Mesendoderm (in vitro differentiated cells): ENCODE measurements around the gene UBE2K.
"Not testable (repeated sequence)": the region's sequence is repeated elsewhere in the genome, so short reads cannot be mapped to it uniquely, and the experiment has no call there.

Experiments used
- DNase-seq: peaks from one replicate; pipeline ENCODE4 v3.0.0; 2013
- H2AK5ac ChIP-seq: 2 replicates; pipeline ENCODE4 v1.6.1; 2013; ENCODE audit warnings: low read length, inconsistent platforms
- H2BK120ac ChIP-seq: 2 replicates; pipeline ENCODE4 v1.6.1; 2013; ENCODE audit warnings: low read depth, mild to moderate bottlenecking, low read length, moderate library complexity, mixed read lengths
- H2BK15ac ChIP-seq: replicated peaks from 2 replicates; pipeline ENCODE4 v1.6.1; 2013; ENCODE audit warnings: low read depth, mild to moderate bottlenecking, moderate library complexity
- H2BK5ac ChIP-seq: 2 replicates; pipeline ENCODE4 v1.6.1; 2013; ENCODE audit warnings: low read length, inconsistent platforms
- H3K18ac ChIP-seq: 2 replicates; pipeline ENCODE4 v1.6.1; 2013; ENCODE audit warnings: mild to moderate bottlenecking, low read length, mixed read lengths
- H3K23ac ChIP-seq: one replicate; pipeline ENCODE4 v1.6.1; 2013; ENCODE audit warnings: low read length
- H3K27ac ChIP-seq: 2 replicates; pipeline ENCODE4 v1.5.1; 2013; ENCODE audit warnings: low read depth, mild to moderate bottlenecking, inconsistent platforms, low read length, moderate library complexity
- H3K27me3 ChIP-seq: 2 replicates; pipeline ENCODE4 v1.6.1; 2013; ENCODE audit warnings: low read length, control low read depth, mild to moderate bottlenecking, inconsistent platforms; ENCODE audit not compliant: insufficient read depth, poor library complexity
- H3K36me3 ChIP-seq: 2 replicates; pipeline ENCODE4 v1.6.1; 2013; ENCODE audit warnings: low read length, inconsistent platforms; ENCODE audit not compliant: control insufficient read depth, insufficient read depth
- H3K4ac ChIP-seq: one replicate; pipeline ENCODE4 v1.6.1; 2013; ENCODE audit warnings: low read depth, mild to moderate bottlenecking, low read length, moderate library complexity
- H3K4me1 ChIP-seq: 2 replicates; pipeline ENCODE4 v1.6.1; 2013; ENCODE audit warnings: low read depth, low read length, inconsistent platforms; ENCODE audit not compliant: control insufficient read depth
- H3K4me2 ChIP-seq: 2 replicates; pipeline ENCODE4 v1.6.1; 2013; ENCODE audit warnings: low read length
- H3K4me3 ChIP-seq: 2 replicates; pipeline ENCODE4 v1.5.1; 2013; ENCODE audit warnings: mild to moderate bottlenecking, low read length
- H3K56ac ChIP-seq: one replicate; pipeline ENCODE4 v1.6.1; 2013; ENCODE audit warnings: low read length
- H3K79me1 ChIP-seq: 2 replicates; pipeline ENCODE4 v1.6.1; 2013; ENCODE audit warnings: low read length, inconsistent platforms
- H3K79me2 ChIP-seq: 2 replicates; pipeline ENCODE4 v1.6.1; 2013; ENCODE audit warnings: mild to moderate bottlenecking, low read length; ENCODE audit not compliant: control insufficient read depth, insufficient read depth
- H3K9ac ChIP-seq: 2 replicates; pipeline ENCODE4 v1.6.1; 2013; ENCODE audit warnings: low read length, inconsistent platforms
- H4K5ac ChIP-seq: one replicate; pipeline ENCODE4 v1.6.1; 2013; ENCODE audit warnings: low read length
- H4K8ac ChIP-seq: one replicate; pipeline ENCODE4 v1.6.1; 2013; ENCODE audit warnings: low read depth, mild to moderate bottlenecking, control low read depth, low read length, moderate library complexity
- WGBS: extraction: QIAGEN DNeasy Blood & Tissue Kit; methylation state at CpG from one replicate; pipeline ENCODE4 v1.1.7; 2013; ENCODE audit warnings: low lambda C conversion rate, missing lambda C conversion rate; ENCODE audit not compliant: insufficient coverage; ENCODE audit errors: extremely low coverage; 5-methylcytosine and 5-hydroxymethylcytosine counted together

Gene UBE2K

DNA sequence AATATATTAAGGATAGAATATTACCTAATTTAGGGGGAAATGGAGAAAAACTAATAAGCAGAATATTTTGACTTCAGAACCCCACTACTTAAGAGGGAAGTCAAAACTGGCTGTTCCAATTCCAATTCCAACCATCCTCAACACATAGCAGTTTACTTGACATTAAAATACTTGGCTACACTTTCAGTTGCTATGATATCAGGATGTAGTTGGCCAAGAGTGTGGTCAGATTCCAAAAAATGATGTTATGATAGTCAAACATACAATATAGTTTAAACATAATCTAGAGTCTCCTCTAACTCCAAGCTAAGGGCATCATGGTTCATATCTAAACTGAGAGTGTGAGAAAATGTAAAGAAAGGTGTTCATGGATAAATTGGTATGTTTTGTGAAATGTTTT, 42.7 kb upstream of the UBE2K start:
- H4K8ac ChIP-seq, result no peak overlapping the region
- H3K79me2 ChIP-seq, result no peaks in the 10 kb centered on the region
- H3K27ac ChIP-seq, result no peak overlapping the region

DNA sequence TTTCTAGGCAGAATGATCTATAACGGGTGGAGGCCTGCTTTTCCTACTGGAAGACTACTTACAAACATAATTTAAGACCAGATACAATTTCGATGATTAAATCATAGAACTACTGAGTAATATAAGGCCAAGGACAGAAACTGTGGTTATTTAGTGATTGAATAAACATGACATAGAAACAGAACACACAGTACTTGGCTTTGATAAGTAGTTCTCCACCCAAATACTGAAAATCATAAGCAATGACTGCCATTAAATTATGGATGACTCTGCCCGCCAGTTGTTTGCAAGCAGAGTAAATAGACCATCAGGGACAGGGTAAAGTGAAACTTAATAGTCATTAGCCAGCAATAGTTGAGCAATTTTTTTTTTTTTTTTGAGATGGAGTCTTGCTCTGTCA, 42.1 kb upstream of the UBE2K start:
- Histone ChIP-seq H3K79me2 (no peaks in the 10 kb centered on the region), H3K36me3 (no peaks in the 10 kb centered on the region), H2BK15ac (no peak overlapping the region), H4K8ac (no peak overlapping the region), H2BK5ac (no peak overlapping the region), H2BK120ac (no peak overlapping the region), H3K4me2 (no peak overlapping the region), H4K5ac (no peak overlapping the region), H3K18ac (no peak overlapping the region), H3K56ac (no peak overlapping the region), H2AK5ac (no peak overlapping the region), H3K4me1 (no peaks in the 10 kb centered on the region), H3K4me3 (no peak overlapping the region), H3K9ac (no peak overlapping the region), H3K79me1 (no peaks in the 10 kb centered on the region), H3K4ac (no peak overlapping the region), H3K27ac (no peak overlapping the region), H3K27me3 (no peaks in the 10 kb centered on the region), H3K23ac (no peak overlapping the region)
- no CpG with 5 or more reads among the region's 3 CpGs for WGBS
- no peak for DNase-seq

More for the DNA sequence above, 42.7 kb upstream of the UBE2K start:
- H3K9ac ChIP-seq, result no peak overlapping the region
- no peaks in the 10 kb centered on the region for H3K4me1 ChIP-seq
- H3K4me2 ChIP-seq, result no peak overlapping the region
- H3K18ac ChIP-seq, result no peak overlapping the region
- H2AK5ac ChIP-seq, result no peak overlapping the region
- no peak overlapping the region for H3K56ac ChIP-seq
- H3K4ac ChIP-seq, result no peak overlapping the region
- no peak overlapping the region for H3K23ac ChIP-seq
- H2BK120ac ChIP-seq, result no peak overlapping the region
- H3K79me1 ChIP-seq, result no peaks in the 10 kb centered on the region
- H3K27me3 ChIP-seq, result no peaks in the 10 kb centered on the region
- H4K5ac ChIP-seq, result no peak overlapping the region
- no peaks in the 10 kb centered on the region for H3K36me3 ChIP-seq
- no peak overlapping the region for H3K4me3 ChIP-seq
- no peak overlapping the region for H2BK15ac ChIP-seq
- no peak for DNase-seq
- H2BK5ac ChIP-seq, result no peak overlapping the region

DNA sequence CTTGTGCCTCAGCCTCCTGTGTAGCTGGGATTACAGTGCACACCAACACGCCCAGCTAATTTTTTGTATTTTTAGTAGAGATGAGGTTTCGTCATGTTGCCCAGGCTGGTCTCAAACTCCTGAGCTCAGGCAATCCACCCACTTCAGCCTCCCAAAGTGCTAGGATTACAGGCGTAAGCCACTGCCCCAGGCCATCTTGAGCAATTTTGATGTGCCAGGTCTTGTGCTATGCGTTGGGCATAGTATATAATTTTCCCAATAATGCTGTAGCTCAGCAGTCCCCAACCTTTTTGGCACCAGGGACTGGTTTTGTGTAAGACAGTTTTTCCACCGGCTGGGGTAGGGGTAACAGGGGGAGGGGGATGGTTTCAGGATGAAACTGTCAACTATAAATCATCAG, 41.3 kb upstream of the UBE2K start:
- not testable (repeated sequence) for H3K27me3 ChIP-seq, H2BK5ac ChIP-seq, H2AK5ac ChIP-seq, H3K9ac ChIP-seq, H3K79me1 ChIP-seq, H3K79me2 ChIP-seq, H3K27ac ChIP-seq, DNase-seq, H3K4ac ChIP-seq, H3K36me3 ChIP-seq, H3K4me1 ChIP-seq, H4K5ac ChIP-seq, H2BK15ac ChIP-seq, H3K23ac ChIP-seq, H3K18ac ChIP-seq, H3K56ac ChIP-seq, H3K4me2 ChIP-seq, H2BK120ac ChIP-seq, H4K8ac ChIP-seq, H3K4me3 ChIP-seq
- no CpG with 5 or more reads among the region's 5 CpGs for WGBS

DNA sequence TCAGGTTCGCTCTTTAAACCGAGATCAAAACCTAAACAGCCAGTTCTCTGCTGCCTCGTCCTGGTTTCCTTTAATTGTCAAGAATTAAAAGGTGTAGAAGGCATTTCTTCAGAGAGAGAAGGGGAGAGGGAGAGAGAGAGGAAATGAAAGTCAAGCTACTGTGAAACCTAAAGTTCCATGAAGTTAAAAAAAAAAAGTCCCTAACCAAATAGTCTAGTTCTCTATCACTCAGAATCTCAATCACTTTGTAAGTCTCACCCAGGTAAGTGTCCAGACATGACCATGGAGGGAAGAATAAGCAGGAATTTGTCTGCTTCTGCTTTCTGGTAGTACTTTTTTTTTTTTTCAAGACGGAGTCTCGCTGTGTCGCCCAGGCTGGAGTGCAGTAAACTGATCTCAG, 40.5 kb upstream of the UBE2K start:
- Histone ChIP-seq H2AK5ac (no peak overlapping the region), H4K5ac (no peak overlapping the region), H2BK5ac (no peak overlapping the region), H3K79me1 (no peaks in the 10 kb centered on the region), H3K23ac (no peak overlapping the region), H3K27ac (no peak overlapping the region), H3K36me3 (no peaks in the 10 kb centered on the region), H3K27me3 (no peaks in the 10 kb centered on the region), H3K4ac (no peak overlapping the region), H2BK15ac (no peak overlapping the region), H3K4me2 (no peak overlapping the region), H3K79me2 (no peaks in the 10 kb centered on the region), H3K4me3 (no peak overlapping the region), H4K8ac (no peak overlapping the region), H3K18ac (no peak overlapping the region), H2BK120ac (no peak overlapping the region), H3K56ac (no peak overlapping the region), H3K9ac (no peak overlapping the region), H3K4me1 (no peaks in the 10 kb centered on the region)
- WGBS, result no CpG with 5 or more reads among the region's 6 CpGs
- DNase-seq, result no peak

DNA sequence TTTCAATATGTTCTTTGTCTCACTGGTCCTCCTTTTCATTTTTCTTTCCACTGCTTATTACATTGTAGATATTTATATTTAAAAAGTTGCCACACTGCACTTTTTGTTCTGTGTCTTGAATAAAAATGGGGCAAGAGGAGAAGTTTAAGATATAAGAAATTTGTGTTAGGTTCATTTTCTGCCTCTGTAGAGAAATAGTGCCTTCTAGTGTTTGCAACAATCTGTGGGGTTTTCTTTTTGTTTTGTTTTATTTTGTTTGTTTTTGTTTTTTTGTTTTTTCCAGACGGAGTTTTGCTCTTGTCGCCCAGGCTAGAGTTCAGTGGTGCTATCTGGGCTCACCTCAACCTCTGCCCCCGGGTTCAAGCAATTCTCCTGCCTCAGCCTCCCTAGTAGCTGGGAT, 39.2 kb upstream of the UBE2K start:
- no peaks in the 10 kb centered on the region for H3K4me1 ChIP-seq
- H3K79me1 ChIP-seq, result no peaks in the 10 kb centered on the region
- no peak overlapping the region for H4K5ac ChIP-seq
- H3K56ac ChIP-seq, result no peak overlapping the region
- no peak overlapping the region for H3K4ac ChIP-seq
- H3K36me3 ChIP-seq, result no peaks in the 10 kb centered on the region
- H2BK15ac ChIP-seq, result no peak overlapping the region
- no peak overlapping the region for H3K4me3 ChIP-seq
- H3K27ac ChIP-seq, result no peak overlapping the region
- no peak overlapping the region for H2BK5ac ChIP-seq
- no peak overlapping the region for H4K8ac ChIP-seq
- no CpG with 5 or more reads among the region's 3 CpGs for WGBS
- H3K18ac ChIP-seq, result no peak overlapping the region
- no peak overlapping the region for H3K4me2 ChIP-seq
- no peak overlapping the region for H2AK5ac ChIP-seq
- H3K27me3 ChIP-seq, result no peaks in the 10 kb centered on the region
- DNase-seq, result no peak
- H3K79me2 ChIP-seq, result no peaks in the 10 kb centered on the region
- H2BK120ac ChIP-seq, result no peak overlapping the region
- no peak overlapping the region for H3K9ac ChIP-seq
- no peak overlapping the region for H3K23ac ChIP-seq

GRCh38 chr4:39660045-39660444, 37.9 kb upstream of the UBE2K start:
- Histone ChIP-seq H4K5ac (no peak overlapping the region), H3K18ac (no peak overlapping the region), H3K79me1 (no peaks in the 10 kb centered on the region), H3K4ac (no peak overlapping the region), H3K4me3 (no peak overlapping the region), H3K27me3 (no peaks in the 10 kb centered on the region), H2BK5ac (no peak overlapping the region), H3K9ac (no peak overlapping the region), H3K4me2 (no peak overlapping the region), H3K56ac (no peak overlapping the region), H4K8ac (no peak overlapping the region), H3K27ac (no peak overlapping the region), H3K79me2 (no peaks in the 10 kb centered on the region), H2BK120ac (no peak overlapping the region), H3K4me1 (no peaks in the 10 kb centered on the region), H3K36me3 (no peaks in the 10 kb centered on the region), H2AK5ac (no peak overlapping the region), H2BK15ac (no peak overlapping the region), H3K23ac (no peak overlapping the region)
- no peak for DNase-seq
- WGBS, result no CpG with 5 or more reads among the region's 6 CpGs
